Fibroblast of lung (primary cell): ENCODE data around the gene FBXO4. TPM values are rescaled to one million over a fixed set of nuclear protein-coding genes. Genes with fewer than 3 reads are reported as not detected.
"Not testable (repeated sequence)": the region's sequence is repeated elsewhere in the genome, so short reads cannot be mapped to it uniquely, and the experiment has no call there.

Source experiments
- DNase-seq, 2 donors: peaks; one replicate each; pipeline versions ENCODE4 v3.0.0 to v3.0.0-alpha.2; 2010; ENCODE audit warnings: low read depth in 2 of 2
- H2AFZ ChIP-seq: 2 replicates; pipeline ENCODE4 v1.5.1; 2012; ENCODE audit warnings: low read length, control low read depth, inconsistent platforms
- H3K27ac ChIP-seq: 2 replicates; pipeline ENCODE4 v1.5.1; 2011; ENCODE audit warnings: low read length, control low read depth; ENCODE audit not compliant: insufficient read depth
- H3K27me3 ChIP-seq: 2 replicates; pipeline ENCODE4 v1.5.1; 2011; ENCODE audit warnings: mild to moderate bottlenecking, low read length; ENCODE audit not compliant: control insufficient read depth, insufficient read depth
- H3K36me3 ChIP-seq: 2 replicates; pipeline ENCODE4 v1.5.1; 2011; ENCODE audit warnings: low read length; ENCODE audit not compliant: control insufficient read depth, insufficient read depth
- H3K4me1 ChIP-seq: 2 replicates; pipeline ENCODE4 v1.5.1; 2011; ENCODE audit warnings: low read length; ENCODE audit not compliant: control insufficient read depth, insufficient read depth; ENCODE audit errors: extremely low read depth
- H3K4me2 ChIP-seq: 2 replicates; pipeline ENCODE4 v1.5.1; 2011; ENCODE audit warnings: low read length, control low read depth; ENCODE audit not compliant: insufficient read depth; ENCODE audit errors: extremely low read depth
- H3K4me3 ChIP-seq, 4 experiments: fragments of 200-600 bp in 1 of 4; sonication (generic) in 1 of 4; replicated peaks in 1 of 4; 2 replicates each; pipeline ENCODE4 v1.5.1; 2011 to 2016; ENCODE audit warnings: low read length in 4 of 4, low read depth in 3 of 4, mild to moderate bottlenecking in 3 of 4, control low read depth in 2 of 4, inconsistent platforms in 1 of 4, mixed read lengths in 1 of 4; ENCODE audit not compliant: insufficient read depth in 1 of 4; ENCODE audit errors: control extremely low read depth in 1 of 4
- H3K79me2 ChIP-seq: 2 replicates; pipeline ENCODE4 v1.5.1; 2012; ENCODE audit warnings: mild to moderate bottlenecking, low read length, inconsistent platforms; ENCODE audit not compliant: control insufficient read depth, insufficient read depth
- H3K9ac ChIP-seq: 2 replicates; pipeline ENCODE4 v1.5.1; 2011; ENCODE audit warnings: mild to moderate bottlenecking, low read length, control low read depth; ENCODE audit not compliant: insufficient read depth
- H3K9me3 ChIP-seq: 2 replicates; pipeline ENCODE4 v1.5.1; 2012; ENCODE audit warnings: low read depth, low read length; ENCODE audit not compliant: control insufficient read depth, insufficient read depth
- H4K20me1 ChIP-seq: 2 replicates; pipeline ENCODE4 v1.5.1; 2011; ENCODE audit warnings: low read length; ENCODE audit not compliant: control insufficient read depth, insufficient read depth; ENCODE audit errors: extremely low read depth
- EZH2 ChIP-seq: IDR thresholded peaks from 2 replicates; pipeline ENCODE4 v1.5.1; 2012; ENCODE audit warnings: low read length, control low read depth, mild to moderate bottlenecking; ENCODE audit errors: missing control alignments
- polyA plus RNA-seq, 2 donors: library from polyadenylated mRNA; depleted of rRNA in 1 of 2; stranded (reverse) in 1 of 2; unstranded in 1 of 2; fragments of >200 nt; gene quantifications; 2 replicates each; pipeline ENCODE4 v1.2.1, GENCODE V29; 2011 to 2012; ENCODE audit warnings: missing spikeins in 1 of 2
- total RNA-seq: library from RNA; depleted of rRNA; stranded (reverse); fragments of >200 nt; gene quantifications from 2 replicates; pipeline ENCODE4 v1.2.1, GENCODE V29; 2014
- TF ChIP-seq, protein P1 (sequence below), 2 donors: IDR thresholded peaks in 1 of 2; conservative IDR thresholded peaks in 1 of 2; 1 replicate in 1 of 2; 2 replicates in 1 of 2; pipeline ENCODE4 v1.5.1; 2011 to 2012; ENCODE audit warnings: low read length in 2 of 2, control low read depth in 1 of 2, inconsistent platforms in 1 of 2, low read depth in 1 of 2, mild to moderate bottlenecking in 1 of 2

The FBXO4 gene
- total and polyA plus RNA-seq, 2 donors (not counting 1 experiment from before 2014, with no cell fraction given): 13.4 to 14.9 TPM

DNA sequence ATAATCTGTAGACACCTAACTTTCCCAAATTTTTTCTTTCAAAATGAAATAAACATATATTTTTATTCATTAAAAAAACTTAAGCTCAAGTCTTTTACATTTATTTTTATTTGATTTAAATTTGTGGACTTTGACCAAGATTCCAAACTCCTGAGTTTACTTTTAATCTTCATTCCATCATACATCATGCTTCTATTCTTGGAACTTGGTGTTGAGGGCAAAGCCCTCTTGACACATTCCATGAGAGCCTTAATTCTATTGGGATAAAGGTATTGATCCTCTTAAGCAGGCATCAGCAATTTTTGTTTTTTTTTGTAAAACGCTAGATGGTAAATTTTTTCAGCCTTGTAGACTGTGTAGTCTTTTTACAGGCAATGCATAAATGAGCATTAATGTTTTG, 53.6 kb downstream of the FBXO4 start:
- Histone ChIP-seq H3K4me3 (no peak overlapping the region), H4K20me1 (no peaks in the 10 kb centered on the region), H2AFZ (no peak overlapping the region), H3K36me3 (no peaks in the 10 kb centered on the region), H3K9me3 (no peaks in the 10 kb centered on the region), H3K4me1 (no peaks in the 10 kb centered on the region), H3K27me3 (no peaks in the 10 kb centered on the region), H3K27ac (no peak overlapping the region), H3K9ac (no peak overlapping the region), H3K79me2 (no peaks in the 10 kb centered on the region), H3K4me2 (no peak overlapping the region)
- DNase-seq: no peak
- TF ChIP-seq, protein P1, sequence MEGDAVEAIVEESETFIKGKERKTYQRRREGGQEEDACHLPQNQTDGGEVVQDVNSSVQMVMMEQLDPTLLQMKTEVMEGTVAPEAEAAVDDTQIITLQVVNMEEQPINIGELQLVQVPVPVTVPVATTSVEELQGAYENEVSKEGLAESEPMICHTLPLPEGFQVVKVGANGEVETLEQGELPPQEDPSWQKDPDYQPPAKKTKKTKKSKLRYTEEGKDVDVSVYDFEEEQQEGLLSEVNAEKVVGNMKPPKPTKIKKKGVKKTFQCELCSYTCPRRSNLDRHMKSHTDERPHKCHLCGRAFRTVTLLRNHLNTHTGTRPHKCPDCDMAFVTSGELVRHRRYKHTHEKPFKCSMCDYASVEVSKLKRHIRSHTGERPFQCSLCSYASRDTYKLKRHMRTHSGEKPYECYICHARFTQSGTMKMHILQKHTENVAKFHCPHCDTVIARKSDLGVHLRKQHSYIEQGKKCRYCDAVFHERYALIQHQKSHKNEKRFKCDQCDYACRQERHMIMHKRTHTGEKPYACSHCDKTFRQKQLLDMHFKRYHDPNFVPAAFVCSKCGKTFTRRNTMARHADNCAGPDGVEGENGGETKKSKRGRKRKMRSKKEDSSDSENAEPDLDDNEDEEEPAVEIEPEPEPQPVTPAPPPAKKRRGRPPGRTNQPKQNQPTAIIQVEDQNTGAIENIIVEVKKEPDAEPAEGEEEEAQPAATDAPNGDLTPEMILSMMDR (conservative IDR thresholded peaks at IDR 0.05 in 1 of 2, IDR thresholded peaks at IDR 0.05 in 1 of 2; ENCODE audit: low read depth in 1 of 2, low read length in 2 of 2): no peak
- TF ChIP-seq EZH2: no peak

DNA sequence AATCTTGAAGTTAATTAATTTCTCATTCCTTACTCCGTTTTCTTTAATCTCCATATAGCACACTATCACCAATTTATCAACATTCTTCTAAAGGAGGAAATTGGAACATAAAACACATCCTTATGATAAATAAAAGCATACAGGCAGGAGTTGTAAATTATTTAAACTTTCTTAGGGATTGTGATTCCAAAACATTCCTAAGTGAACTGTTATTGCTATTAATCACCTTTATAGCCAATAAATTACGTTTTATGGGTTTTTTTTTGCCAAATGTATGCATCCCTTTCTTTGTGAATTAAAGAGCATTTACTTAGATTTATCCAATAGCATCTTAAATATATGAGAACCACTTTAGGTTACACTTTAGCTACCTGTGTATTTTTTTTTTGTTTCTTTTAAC, 55.3 kb downstream of the FBXO4 start:
- H3K27me3 ChIP-seq: no peaks in the 10 kb centered on the region
- no peak overlapping the region for H3K4me2 ChIP-seq

DNA sequence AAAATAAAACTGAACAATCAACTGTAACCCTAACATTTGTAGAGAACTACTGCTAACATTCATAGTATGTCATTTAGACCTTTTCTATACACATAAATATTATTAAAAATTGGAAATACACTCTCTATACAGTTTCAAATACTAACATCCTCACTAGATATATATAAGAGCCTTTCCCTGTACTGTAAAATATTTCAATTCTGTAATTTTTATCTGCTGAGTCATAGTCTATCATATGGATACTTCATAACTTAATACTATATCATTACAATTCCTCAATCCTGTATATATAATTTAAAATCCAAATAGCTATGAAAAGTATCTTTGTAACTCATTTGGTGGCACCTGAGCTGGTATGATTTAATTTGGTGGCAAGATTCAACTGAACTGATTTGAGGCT, 55.8 kb downstream of the FBXO4 start:
- H2AFZ ChIP-seq: no peak overlapping the region
- no peak overlapping the region for H3K27ac ChIP-seq
- TF ChIP-seq, protein P1 (conservative IDR thresholded peaks at IDR 0.05 in 1 of 2, IDR thresholded peaks at IDR 0.05 in 1 of 2; ENCODE audit: low read depth in 1 of 2, low read length in 2 of 2): no peak
- no peak for TF ChIP-seq EZH2
- no peaks in the 10 kb centered on the region for H3K36me3 ChIP-seq
- H3K9me3 ChIP-seq: no peaks in the 10 kb centered on the region
- H3K4me2 ChIP-seq: no peak overlapping the region
- no peak overlapping the region for H3K9ac ChIP-seq
- H3K4me1 ChIP-seq: no peaks in the 10 kb centered on the region
- H3K27me3 ChIP-seq: no peaks in the 10 kb centered on the region
- no peaks in the 10 kb centered on the region for H4K20me1 ChIP-seq
- H3K79me2 ChIP-seq: no peaks in the 10 kb centered on the region
- H3K4me3 ChIP-seq: no peak overlapping the region
- DNase-seq: no peak

More for the DNA sequence above, 55.3 kb downstream of the FBXO4 start:
- H3K27ac ChIP-seq: no peak overlapping the region
- DNase-seq: no peak
- no peaks in the 10 kb centered on the region for H3K9me3 ChIP-seq
- H3K4me3 ChIP-seq: no peak overlapping the region
- no peak overlapping the region for H3K9ac ChIP-seq
- H2AFZ ChIP-seq: no peak overlapping the region
- no peaks in the 10 kb centered on the region for H3K4me1 ChIP-seq
- H3K36me3 ChIP-seq: no peaks in the 10 kb centered on the region
- no peak for TF ChIP-seq EZH2
- TF ChIP-seq, protein P1 (conservative IDR thresholded peaks at IDR 0.05 in 1 of 2, IDR thresholded peaks at IDR 0.05 in 1 of 2; ENCODE audit: low read depth in 1 of 2, low read length in 2 of 2): no peak
- H4K20me1 ChIP-seq: no peaks in the 10 kb centered on the region
- no peaks in the 10 kb centered on the region for H3K79me2 ChIP-seq

DNA sequence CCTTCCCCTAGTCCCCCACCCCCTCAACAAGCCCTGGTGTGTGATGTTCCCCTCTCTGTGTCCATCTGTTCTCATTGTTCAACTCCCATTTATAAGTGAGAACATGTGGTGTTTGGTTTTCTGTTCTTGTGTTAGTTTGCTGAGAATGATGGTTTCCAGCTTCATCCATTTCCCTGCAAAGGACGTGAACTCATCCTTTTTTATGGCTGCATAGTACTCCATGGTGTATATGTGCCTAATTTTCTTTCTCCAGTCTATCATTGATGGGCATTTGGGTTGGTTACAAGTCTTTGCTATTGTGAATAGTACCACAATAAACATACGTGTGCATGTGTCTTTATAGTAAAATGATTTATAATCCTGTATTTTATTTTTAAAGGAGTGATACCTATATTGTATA, 57.8 kb downstream of the FBXO4 start:
- not testable (repeated sequence) for H3K4me3 ChIP-seq, H2AFZ ChIP-seq, H3K4me2 ChIP-seq, H3K36me3 ChIP-seq, H3K27me3 ChIP-seq, DNase-seq, H3K4me1 ChIP-seq, H4K20me1 ChIP-seq, H3K9me3 ChIP-seq, H3K79me2 ChIP-seq, H3K9ac ChIP-seq, H3K27ac ChIP-seq
